PC-3 (cell line): Measurements from ENCODE around the gene C6orf58. TPM values are rescaled to one million over a fixed set of nuclear protein-coding genes. Genes with fewer than 3 reads are reported as not detected.

Experiments used
- ATAC-seq: fragments of 200-7000 bp; cut with Tn5 transposase; 2 replicates; pipeline ENCODE4 v1.9.1; 2020; ENCODE audit warnings: mild to moderate bottlenecking, moderate library complexity
- BruUV-seq: library from RNA; stranded (reverse); fragments of 400-500 nt; replicated peaks from 2 replicates; lab custom pipeline; 2021; lab: Mats Ljungman, UMichigan
- CTCF ChIA-PET: fragments of 300-600 bp; sonication (Branson Sonifier 250); formaldehyde crosslinking; loops from one replicate; lab custom pipeline; 2022; ENCODE audit warnings: antibody characterized with exemption; lab: Charles Lee
- POLR2A ChIA-PET: fragments of 300-600 bp; sonication (Branson Sonifier 250); formaldehyde crosslinking; loops from one replicate; lab custom pipeline; 2022; ENCODE audit warnings: antibody characterized with exemption; ENCODE audit not compliant: unreplicated experiment; lab: Charles Lee
- DNase-seq: peaks from one replicate; pipeline ENCODE4 v3.0.0-alpha.2; 2015
- H2AFZ ChIP-seq: fragments of 300-600 bp; sonication (generic); 2 replicates; pipeline ENCODE4 v1.6.0; 2016; ENCODE audit warnings: antibody characterized with exemption, low read length
- H3F3A ChIP-seq: fragments of 300-600 bp; sonication (generic); one replicate; pipeline ENCODE4 v1.6.0; 2017; ENCODE audit warnings: antibody characterized with exemption, low read length, control low read depth, mild to moderate bottlenecking; ENCODE audit not compliant: unreplicated experiment
- H3K27ac ChIP-seq: fragments of 300-600 bp; sonication (generic); 2 replicates; pipeline ENCODE4 v1.5.1; 2016; ENCODE audit warnings: mild to moderate bottlenecking, low read length
- H3K27me3 ChIP-seq: fragments of 300-600 bp; sonication (generic); 2 replicates; pipeline ENCODE4 v1.6.1; 2016; ENCODE audit warnings: low read length, mixed read lengths
- H3K36me3 ChIP-seq: fragments of 300-600 bp; sonication (generic); 2 replicates; pipeline ENCODE4 v1.6.1; 2016; ENCODE audit warnings: low read depth, mixed run types, low read length, mixed read lengths
- H3K4me1 ChIP-seq: fragments of 300-600 bp; sonication (generic); 2 replicates; pipeline ENCODE4 v1.5.1; 2016; ENCODE audit warnings: low read length; ENCODE audit not compliant: insufficient read depth
- H3K4me2 ChIP-seq: fragments of 300-600 bp; sonication (generic); 2 replicates; pipeline ENCODE4 v1.6.0; 2016; ENCODE audit warnings: low read length
- H3K4me3 ChIP-seq: fragments of 300-600 bp; sonication (generic); 2 replicates; pipeline ENCODE4 v1.5.1; 2016; ENCODE audit warnings: mild to moderate bottlenecking, low read length, mixed read lengths
- H3K79me2 ChIP-seq: fragments of 300-600 bp; sonication (generic); 2 replicates; pipeline ENCODE4 v1.6.1; 2017; ENCODE audit warnings: low read length, mixed read lengths
- H3K9ac ChIP-seq: fragments of 300-600 bp; sonication (generic); 2 replicates; pipeline ENCODE4 v1.6.0; 2016; ENCODE audit warnings: mild to moderate bottlenecking, low read length
- H3K9me2 ChIP-seq: fragments of 300-600 bp; sonication (generic); replicated peaks from 2 replicates; pipeline ENCODE4 v1.6.1; 2016; ENCODE audit warnings: mixed run types, low read length, mixed read lengths
- H3K9me3 ChIP-seq: fragments of 300-600 bp; sonication (generic); 2 replicates; pipeline ENCODE4 v1.6.1; 2016; ENCODE audit warnings: low read length, mixed read lengths
- H4K20me1 ChIP-seq: fragments of 300-600 bp; sonication (generic); 2 replicates; pipeline ENCODE4 v1.6.1; 2016; ENCODE audit warnings: low read length, mixed read lengths
- EZH2 ChIP-seq: fragments of 300-600 bp; sonication (generic); IDR thresholded peaks from one replicate; pipeline ENCODE4 v1.6.1; 2017; ENCODE audit warnings: antibody characterized with exemption, mild to moderate bottlenecking, low read length; ENCODE audit not compliant: unreplicated experiment
- EZH2phosphoT487 ChIP-seq: fragments of 300-600 bp; sonication (generic); IDR thresholded peaks from 2 replicates; pipeline ENCODE4 v1.6.1; 2018; ENCODE audit warnings: mild to moderate bottlenecking, antibody characterized with exemption, low read length, borderline replicate concordance
- intact Hi-C: fragments of 100-400 bp; cut with micrococcal nuclease; formaldehyde crosslinking; loops from 2 replicates; pipeline ENCODE4 v1.9.0; 2023
- total RNA-seq: library from RNA; depleted of rRNA; stranded (reverse); fragments of >200 nt; gene quantifications from 2 replicates; pipeline ENCODE4 v1.2.3, GENCODE V29; 2014
- TF ChIP-seq, protein P1 (sequence below): fragments of 300-600 bp; sonication (generic); conservative IDR thresholded peaks from 2 replicates; pipeline ENCODE4 v1.5.1; 2017; ENCODE audit warnings: antibody characterized with exemption, low read depth, mild to moderate bottlenecking, low read length

C6orf58 gene
- total RNA-seq, 1 experiment from 2014 or later = not detected

DNA sequence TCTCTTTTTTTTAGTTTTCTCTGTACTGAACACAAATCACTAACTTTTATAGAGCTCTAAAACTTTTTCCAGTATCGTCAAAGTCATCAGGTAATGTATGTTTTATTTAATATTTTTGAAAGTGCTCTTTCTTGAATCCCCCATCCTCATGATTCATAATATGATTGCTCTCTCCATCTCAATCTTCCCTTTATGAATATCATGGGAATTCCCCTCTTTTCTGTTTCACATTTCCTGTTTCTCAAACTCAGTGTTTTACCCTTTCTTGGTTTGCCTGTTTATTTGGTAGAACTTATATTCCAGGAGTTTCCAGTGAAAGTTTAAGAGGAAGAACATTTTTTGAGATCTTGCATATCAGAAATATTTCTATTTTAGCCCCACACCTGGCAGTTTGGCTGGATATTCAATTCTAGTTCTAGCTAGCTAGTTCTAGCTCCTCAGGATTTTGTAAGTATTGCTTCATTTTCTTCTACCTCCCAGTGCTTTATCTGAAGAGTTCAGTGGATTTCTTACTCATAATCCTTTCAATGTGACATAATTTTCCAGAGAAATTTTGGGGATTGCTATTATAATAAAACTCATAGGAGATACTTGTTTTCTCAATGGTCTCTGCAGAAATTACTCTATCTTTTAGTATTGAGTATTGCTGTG, 6.1 kb upstream of the C6orf58 start:
- no peaks in the 10 kb centered on the region for H3K79me2 ChIP-seq
- no peaks in the 10 kb centered on the region for H3K4me1 ChIP-seq
- H3K27me3 ChIP-seq = no peaks in the 10 kb centered on the region
- H3K9ac ChIP-seq = no peak overlapping the region
- H3K4me2 ChIP-seq = no peak overlapping the region
- H3K27ac ChIP-seq = no peak overlapping the region
- DNase-seq (no peak), ATAC-seq (no peak)
- CTCF ChIA-PET = no interaction called here
- H4K20me1 ChIP-seq = no peaks in the 10 kb centered on the region
- TF ChIP-seq EZH2 = no peak
- TF ChIP-seq, protein P1, sequence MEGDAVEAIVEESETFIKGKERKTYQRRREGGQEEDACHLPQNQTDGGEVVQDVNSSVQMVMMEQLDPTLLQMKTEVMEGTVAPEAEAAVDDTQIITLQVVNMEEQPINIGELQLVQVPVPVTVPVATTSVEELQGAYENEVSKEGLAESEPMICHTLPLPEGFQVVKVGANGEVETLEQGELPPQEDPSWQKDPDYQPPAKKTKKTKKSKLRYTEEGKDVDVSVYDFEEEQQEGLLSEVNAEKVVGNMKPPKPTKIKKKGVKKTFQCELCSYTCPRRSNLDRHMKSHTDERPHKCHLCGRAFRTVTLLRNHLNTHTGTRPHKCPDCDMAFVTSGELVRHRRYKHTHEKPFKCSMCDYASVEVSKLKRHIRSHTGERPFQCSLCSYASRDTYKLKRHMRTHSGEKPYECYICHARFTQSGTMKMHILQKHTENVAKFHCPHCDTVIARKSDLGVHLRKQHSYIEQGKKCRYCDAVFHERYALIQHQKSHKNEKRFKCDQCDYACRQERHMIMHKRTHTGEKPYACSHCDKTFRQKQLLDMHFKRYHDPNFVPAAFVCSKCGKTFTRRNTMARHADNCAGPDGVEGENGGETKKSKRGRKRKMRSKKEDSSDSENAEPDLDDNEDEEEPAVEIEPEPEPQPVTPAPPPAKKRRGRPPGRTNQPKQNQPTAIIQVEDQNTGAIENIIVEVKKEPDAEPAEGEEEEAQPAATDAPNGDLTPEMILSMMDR = no peak
- no peak for TF ChIP-seq EZH2phosphoT487
- H2AFZ ChIP-seq = no peak overlapping the region
- BruUV-seq = no TSS peak
- H3F3A ChIP-seq = no peaks in the 10 kb centered on the region
- no peak overlapping the region for H3K4me3 ChIP-seq
- H3K9me3 ChIP-seq = no peaks in the 10 kb centered on the region
- H3K36me3 ChIP-seq = no peaks in the 10 kb centered on the region
- intact Hi-C loops = no loop called here
- no peaks in the 10 kb centered on the region for H3K9me2 ChIP-seq
- POLR2A ChIA-PET = no interaction called here

DNA sequence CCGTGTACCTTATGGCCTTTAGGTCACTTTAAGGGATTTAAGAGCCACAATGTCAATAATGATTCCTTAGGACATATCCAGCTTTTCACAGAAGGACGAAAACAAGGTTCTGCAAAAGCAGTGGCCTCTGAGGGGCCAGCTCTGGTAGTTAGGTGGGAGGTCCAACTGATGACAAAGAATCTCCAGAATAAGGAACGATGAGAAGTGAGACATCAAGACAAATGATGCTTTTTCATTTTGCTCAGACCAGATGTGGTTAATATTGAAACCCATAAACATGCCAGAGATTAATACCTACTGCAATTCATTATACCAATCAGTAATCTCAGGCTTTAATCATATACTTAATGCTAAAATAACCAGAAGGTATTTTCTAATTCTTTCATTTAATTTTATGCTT, 1.9 kb downstream of the C6orf58 start:
- Histone ChIP-seq H3K9me2 (no peaks in the 10 kb centered on the region), H3K27ac (no peak overlapping the region), H3K79me2 (no peaks in the 10 kb centered on the region), H4K20me1 (no peaks in the 10 kb centered on the region), H3K4me1 (peaks cover 12% of the 10 kb centered on the region), H3K27me3 (no peaks in the 10 kb centered on the region; the same call in 1 of the 2 replicates), H3K4me3 (no peak overlapping the region), H3F3A (no peaks in the 10 kb centered on the region), H3K4me2 (no peak overlapping the region), H3K36me3 (no peaks in the 10 kb centered on the region), H2AFZ (no peak overlapping the region), H3K9ac (no peak overlapping the region), H3K9me3 (no peaks in the 10 kb centered on the region)
- CTCF ChIA-PET = no interaction called here
- POLR2A ChIA-PET = no interaction called here
- intact Hi-C loops = no loop called here
- DNase-seq = no peak
- BruUV-seq = no TSS peak
- ATAC-seq = no peak
- TF ChIP-seq, protein P1 = no peak
- no peak for TF ChIP-seq EZH2phosphoT487
- TF ChIP-seq EZH2 = no peak

DNA sequence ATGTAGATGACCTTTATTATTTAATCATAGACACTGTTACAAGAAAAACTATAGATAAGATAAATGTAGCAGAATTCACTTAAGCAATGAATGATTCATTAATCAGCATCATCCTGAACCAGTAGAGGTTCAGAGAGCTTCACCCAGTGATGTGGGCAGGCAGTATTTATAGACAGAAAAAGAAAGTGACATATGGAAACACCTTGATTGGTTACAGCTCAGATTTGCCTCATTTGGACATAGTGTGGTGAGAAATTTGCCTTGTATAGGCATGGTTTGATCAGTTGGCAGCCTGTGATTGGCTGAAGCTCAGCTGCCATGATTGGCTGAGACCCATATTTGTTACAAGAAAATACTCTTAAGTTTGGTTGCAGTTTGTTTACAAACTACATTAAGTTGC, 4.6 kb downstream of the C6orf58 start:
- Histone ChIP-seq H3K4me3 (no peak overlapping the region), H4K20me1 (no peaks in the 10 kb centered on the region), H3K9ac (no peak overlapping the region), H3K36me3 (no peaks in the 10 kb centered on the region), H3K79me2 (no peaks in the 10 kb centered on the region), H3K4me1 (peaks cover 12% of the 10 kb centered on the region), H3F3A (no peaks in the 10 kb centered on the region), H3K27me3 (no peaks in the 10 kb centered on the region; the same call in 1 of the 2 replicates), H3K27ac (no peak overlapping the region), H3K9me2 (no peaks in the 10 kb centered on the region), H3K9me3 (no peaks in the 10 kb centered on the region), H3K4me2 (no peak overlapping the region), H2AFZ (no peak overlapping the region)
- TF ChIP-seq EZH2 = no peak
- ChIA-PET CTCF (no interaction called here), POLR2A (interaction anchor here (0.5 kb wide), 1 partner anchor 151 kb away, joined by 4 read pairs; no protein-coding TSS in a partner anchor)
- no TSS peak for BruUV-seq
- ATAC-seq (no peak), DNase-seq (no peak)
- intact Hi-C loops = no loop called here
